HepG2 (cell line): ENCODE measurements around the gene FAHD1. TPM values are rescaled to one million over a fixed set of nuclear protein-coding genes. Genes with fewer than 3 reads are reported as not detected.

Experiments used
- ATAC-seq: fragments of 200-7000 bp; cut with Tn5 transposase; 3 replicates; pipeline ENCODE4 v1.9.1; 2020; ENCODE audit warnings: mild to moderate bottlenecking, moderate library complexity
- BruUV-seq: library from RNA; stranded (reverse); fragments of 400-500 nt; replicated peaks from 2 replicates; lab custom pipeline; 2021; lab: Mats Ljungman, UMichigan
- CTCF ChIA-PET: fragments of 300-600 bp; formaldehyde crosslinking; extraction: SDS; loops from one replicate; lab custom pipeline; 2021; ENCODE audit warnings: low total read pairs, inconsistent platforms, low intra/inter-chr PET ratio; lab: Yijun Ruan, JAX
- POLR2A ChIA-PET: fragments of 350-600 bp; sonication (Branson Sonifier 250); formaldehyde crosslinking; loops from one replicate; lab custom pipeline; 2020; ENCODE audit warnings: antibody characterized with exemption, inconsistent platforms; lab: Yijun Ruan, JAX
- DNase-seq: peaks from one replicate; pipeline ENCODE4 v3.0.0-alpha.2; 2015; ENCODE audit warnings: low spot score
- FAIRE-seq: peaks from 3 replicates; lab custom pipeline; 2011; peaks lifted over from hg19 to GRCh38; lab: Jason Lieb, UNC
- H2AFZ ChIP-seq: one replicate; pipeline ENCODE4 v1.6.1; 2011; ENCODE audit warnings: low read length, inconsistent platforms
- H3K27ac ChIP-seq: fragments of 300-600 bp; 3 replicates; pipeline ENCODE4 v1.8.0; 2011; ENCODE audit warnings: mixed run types, mild to moderate bottlenecking, mixed read lengths, low read length, inconsistent platforms; ENCODE audit not compliant: insufficient read depth; ENCODE audit errors: extremely low read length
- H3K27me3 ChIP-seq, 2 experiments: fragments of 200-600 bp in 1 of 2; 2 replicates in 1 of 2; 3 replicates in 1 of 2; pipeline versions ENCODE4 v1.6.0 to v1.8.0; 2011; ENCODE audit warnings: low read length in 2 of 2, mild to moderate bottlenecking in 2 of 2, moderate library complexity in 2 of 2, inconsistent platforms in 1 of 2; ENCODE audit not compliant: insufficient read depth in 2 of 2, control insufficient read depth in 1 of 2
- H3K36me3 ChIP-seq, 2 experiments: fragments of 200-600 bp in 1 of 2; replicated peaks in 1 of 2; 2 replicates in 1 of 2; 3 replicates in 1 of 2; pipeline versions ENCODE4 v1.5.1 to v1.8.0; 2011; ENCODE audit warnings: low read length in 2 of 2, inconsistent platforms in 1 of 2; ENCODE audit not compliant: insufficient read depth in 2 of 2, control insufficient read depth in 1 of 2
- H3K4me1 ChIP-seq: 2 replicates; pipeline ENCODE4 v1.5.1; 2012; ENCODE audit warnings: low read length, inconsistent platforms; ENCODE audit not compliant: insufficient read depth
- H3K4me2 ChIP-seq: 2 replicates; pipeline ENCODE4 v1.6.0; 2011; ENCODE audit warnings: low read depth, low read length, inconsistent platforms
- H3K4me3 ChIP-seq, 3 experiments: fragments of 200-600 bp in 1 of 3; sonication (generic), shearing (Covaris generic) in 1 of 3; replicated peaks in 1 of 3; 2 replicates each; pipeline ENCODE4 v1.5.1; 2011 to 2016; ENCODE audit warnings: low read length in 3 of 3, inconsistent platforms in 2 of 3, low read depth in 2 of 3, mild to moderate bottlenecking in 2 of 3, control low read depth in 1 of 3, mixed read lengths in 1 of 3; ENCODE audit not compliant: insufficient read depth in 1 of 3
- H3K79me2 ChIP-seq: one replicate; pipeline ENCODE4 v1.6.1; 2011; ENCODE audit warnings: low read length, inconsistent platforms; ENCODE audit not compliant: insufficient read depth
- H3K9ac ChIP-seq: 2 replicates; pipeline ENCODE4 v1.6.0; 2011; ENCODE audit warnings: mild to moderate bottlenecking, low read depth, low read length, inconsistent platforms; ENCODE audit not compliant: insufficient read depth
- H3K9me3 ChIP-seq: 2 replicates; pipeline ENCODE4 v1.5.1; 2012; ENCODE audit warnings: mild to moderate bottlenecking, low read length
- H4K20me1 ChIP-seq: 2 replicates; pipeline ENCODE4 v1.6.0; 2011; ENCODE audit warnings: inconsistent platforms, mild to moderate bottlenecking, low read length, moderate library complexity; ENCODE audit not compliant: insufficient read depth
- AGO2 ChIP-seq: fragments of 200-400 bp; formaldehyde crosslinking; optimal IDR thresholded peaks from 2 replicates; pipeline ENCODE3; 2017; ENCODE audit warnings: mild to moderate bottlenecking, low read depth, low read length, moderate library complexity
- EEA1 ChIP-seq: sonication (generic); formaldehyde crosslinking; IDR thresholded peaks from 2 replicates; pipeline ENCODE4 v1.5.1; 2020; ENCODE audit warnings: mild to moderate bottlenecking, missing genetic modification reagents, borderline replicate concordance
- KDM4B ChIP-seq: sonication (generic); formaldehyde crosslinking; IDR thresholded peaks from 2 replicates; pipeline ENCODE4 v1.4.0; 2020; ENCODE audit warnings: missing genetic modification reagents
- RBFOX2 ChIP-seq: fragments of 200-400 bp; formaldehyde crosslinking; IDR thresholded peaks from 2 replicates; pipeline ENCODE4 v1.6.1; 2017; ENCODE audit warnings: low read depth, mild to moderate bottlenecking, low read length
- ZNF333 ChIP-seq: sonication (generic); formaldehyde crosslinking; IDR thresholded peaks from 2 replicates; pipeline ENCODE4 v1.4.0; 2020; ENCODE audit warnings: mild to moderate bottlenecking, missing genetic modification reagents, borderline replicate concordance
- WGBS: methylation state at CpG from one replicate; pipeline ENCODE4 v1.1.6; 2017; ENCODE audit warnings: low lambda C conversion rate; 5-methylcytosine and 5-hydroxymethylcytosine counted together
- in situ Hi-C: cut with HindIII; loops from 2 replicates; pipeline ENCODE4 v1.10.0; 2017; ENCODE audit warnings: low pct_unique_long_range_greater_than_20kb; ENCODE audit not compliant: extremely low pct_ligation_motif_present
- intact Hi-C: fragments of 100-400 bp; cut with micrococcal nuclease; formaldehyde crosslinking; loops from one replicate; pipeline ENCODE4 v1.10.0; 2022; ENCODE audit not compliant: unreplicated experiment
- polyA plus RNA-seq, 8 experiments: library from polyadenylated mRNA; depleted of rRNA in 3 of 8; stranded (reverse) in 7 of 8; unstranded in 1 of 8; fragments of >200 nt; fragmentation: Illumina TruSeq in 4 of 8; extraction: Trizol in 4 of 8; gene quantifications; 2 replicates each; pipeline versions ENCODE4 v1.2.1 to v1.2.3, GENCODE V29; 2011 to 2016; ENCODE audit warnings: low read depth in 4 of 8, missing spikeins in 1 of 8, mixed read lengths in 1 of 8; ENCODE audit not compliant: insufficient read depth in 1 of 8
- total RNA-seq, 5 experiments: library from RNA; depleted of rRNA; stranded (reverse); fragments of >200 nt; fragmentation: Illumina TruSeq; extraction: Trizol; gene quantifications; 2 replicates each; pipeline ENCODE4 v1.2.3, GENCODE V29; 2016; ENCODE audit warnings: low read depth in 1 of 5
- TF ChIP-seq, protein P1 (sequence below): sonication (generic); formaldehyde crosslinking; IDR thresholded peaks from 2 replicates; pipeline ENCODE4 v1.5.1; 2020; ENCODE audit warnings: mild to moderate bottlenecking, moderate library complexity, missing genetic modification reagents
- TF ChIP-seq, protein P2 (sequence below): sonication (generic); formaldehyde crosslinking; IDR thresholded peaks from 2 replicates; pipeline ENCODE4 v1.4.0; 2020; ENCODE audit warnings: mild to moderate bottlenecking, missing genetic modification reagents
- TF ChIP-seq, protein P3 (sequence below): sonication (generic); formaldehyde crosslinking; IDR thresholded peaks from 2 replicates; pipeline ENCODE4 v1.5.0; 2020; ENCODE audit warnings: mild to moderate bottlenecking, missing genetic modification reagents

The FAHD1 gene
- total and polyA plus RNA-seq, 2 of the 13 experiments (the other 11 are each of a cell fraction or from before 2014, with no cell fraction given), result 39.0 to 45.3 TPM

- DNase-seq (no peak), ATAC-seq (no peak), FAIRE-seq (no peak)
- Histone ChIP-seq H3K27me3 (no peaks in the 10 kb centered on the region), H3K79me2 (peaks cover 14% of the 10 kb centered on the region), H3K4me1 (peaks cover 15% of the 10 kb centered on the region; the same call in 1 of the 2 replicates), H4K20me1 (no peaks in the 10 kb centered on the region), H3K4me3 (no peak overlapping the region), H3K9me3 (no peaks in the 10 kb centered on the region), H3K9ac (no peak overlapping the region), H2AFZ (no peak overlapping the region), H3K27ac (no peak overlapping the region), H3K4me2 (no peak overlapping the region), H3K36me3 (peaks cover 4 to 7% of the 10 kb centered on the region in 2 experiments; a peak in 3 of 5 replicates)
- CTCF ChIA-PET, result no interaction called here
- POLR2A ChIA-PET, result no interaction called here
- in situ Hi-C loops, result no loop called here
- BruUV-seq, result no TSS peak
- WGBS, result 89% methylated on average over 11 of the region's 25 CpGs
- intact Hi-C loops, result no loop called here
- TF ChIP-seq, protein P1, sequence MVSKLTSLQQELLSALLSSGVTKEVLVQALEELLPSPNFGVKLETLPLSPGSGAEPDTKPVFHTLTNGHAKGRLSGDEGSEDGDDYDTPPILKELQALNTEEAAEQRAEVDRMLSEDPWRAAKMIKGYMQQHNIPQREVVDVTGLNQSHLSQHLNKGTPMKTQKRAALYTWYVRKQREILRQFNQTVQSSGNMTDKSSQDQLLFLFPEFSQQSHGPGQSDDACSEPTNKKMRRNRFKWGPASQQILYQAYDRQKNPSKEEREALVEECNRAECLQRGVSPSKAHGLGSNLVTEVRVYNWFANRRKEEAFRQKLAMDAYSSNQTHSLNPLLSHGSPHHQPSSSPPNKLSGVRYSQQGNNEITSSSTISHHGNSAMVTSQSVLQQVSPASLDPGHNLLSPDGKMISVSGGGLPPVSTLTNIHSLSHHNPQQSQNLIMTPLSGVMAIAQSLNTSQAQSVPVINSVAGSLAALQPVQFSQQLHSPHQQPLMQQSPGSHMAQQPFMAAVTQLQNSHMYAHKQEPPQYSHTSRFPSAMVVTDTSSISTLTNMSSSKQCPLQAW, result no peak
- TF ChIP-seq, protein P2, sequence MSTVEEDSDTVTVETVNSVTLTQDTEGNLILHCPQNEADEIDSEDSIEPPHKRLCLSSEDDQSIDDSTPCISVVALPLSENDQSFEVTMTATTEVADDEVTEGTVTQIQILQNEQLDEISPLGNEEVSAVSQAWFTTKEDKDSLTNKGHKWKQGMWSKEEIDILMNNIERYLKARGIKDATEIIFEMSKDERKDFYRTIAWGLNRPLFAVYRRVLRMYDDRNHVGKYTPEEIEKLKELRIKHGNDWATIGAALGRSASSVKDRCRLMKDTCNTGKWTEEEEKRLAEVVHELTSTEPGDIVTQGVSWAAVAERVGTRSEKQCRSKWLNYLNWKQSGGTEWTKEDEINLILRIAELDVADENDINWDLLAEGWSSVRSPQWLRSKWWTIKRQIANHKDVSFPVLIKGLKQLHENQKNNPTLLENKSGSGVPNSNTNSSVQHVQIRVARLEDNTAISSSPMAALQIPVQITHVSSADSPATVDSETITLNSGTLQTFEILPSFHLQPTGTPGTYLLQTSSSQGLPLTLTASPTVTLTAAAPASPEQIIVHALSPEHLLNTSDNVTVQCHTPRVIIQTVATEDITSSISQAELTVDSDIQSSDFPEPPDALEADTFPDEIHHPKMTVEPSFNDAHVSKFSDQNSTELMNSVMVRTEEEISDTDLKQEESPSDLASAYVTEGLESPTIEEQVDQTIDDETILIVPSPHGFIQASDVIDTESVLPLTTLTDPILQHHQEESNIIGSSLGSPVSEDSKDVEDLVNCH (CRISPR knock-in tag), result no peak
- no peak for TF ChIP-seq KDM4B (CRISPR knock-in tag)
- peak; percentile 23 for TF ChIP-seq AGO2
- 0 out of 2 replicates have a peak, but pooled peaks have one; percentile 25 for TF ChIP-seq RBFOX2
- TF ChIP-seq, protein P3, sequence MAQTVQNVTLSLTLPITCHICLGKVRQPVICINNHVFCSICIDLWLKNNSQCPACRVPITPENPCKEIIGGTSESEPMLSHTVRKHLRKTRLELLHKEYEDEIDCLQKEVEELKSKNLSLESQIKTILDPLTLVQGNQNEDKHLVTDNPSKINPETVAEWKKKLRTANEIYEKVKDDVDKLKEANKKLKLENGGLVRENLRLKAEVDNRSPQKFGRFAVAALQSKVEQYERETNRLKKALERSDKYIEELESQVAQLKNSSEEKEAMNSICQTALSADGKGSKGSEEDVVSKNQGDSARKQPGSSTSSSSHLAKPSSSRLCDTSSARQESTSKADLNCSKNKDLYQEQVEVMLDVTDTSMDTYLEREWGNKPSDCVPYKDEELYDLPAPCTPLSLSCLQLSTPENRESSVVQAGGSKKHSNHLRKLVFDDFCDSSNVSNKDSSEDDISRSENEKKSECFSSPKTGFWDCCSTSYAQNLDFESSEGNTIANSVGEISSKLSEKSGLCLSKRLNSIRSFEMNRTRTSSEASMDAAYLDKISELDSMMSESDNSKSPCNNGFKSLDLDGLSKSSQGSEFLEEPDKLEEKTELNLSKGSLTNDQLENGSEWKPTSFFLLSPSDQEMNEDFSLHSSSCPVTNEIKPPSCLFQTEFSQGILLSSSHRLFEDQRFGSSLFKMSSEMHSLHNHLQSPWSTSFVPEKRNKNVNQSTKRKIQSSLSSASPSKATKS (CRISPR knock-in tag), result no peak
- TF ChIP-seq EEA1, result no peak
- TF ChIP-seq ZNF333 (CRISPR knock-in tag), result no peak
- TF ChIP-seq, all 625 proteins: peak for 2
These were observed 37.4 kb upstream of the FAHD1 start for GRCh38 chr16:1789643-1790045.
